H1 (cell line): ENCODE results near the gene GALT. TPM values are rescaled to one million over a fixed set of nuclear protein-coding genes. Genes with fewer than 3 reads are reported as not detected.
A peak's percentile ranks its signal among the peaks of the same experiment; 100 is the strongest.

Source experiments
- CTCF ChIA-PET: fragments of 300-600 bp; sonication (Branson Sonifier 250); formaldehyde crosslinking; loops from one replicate; lab custom pipeline; 2021; ENCODE audit not compliant: partially characterized antibody; lab: Charles Lee
- POLR2A ChIA-PET: fragments of 300-600 bp; sonication (Branson Sonifier 250); formaldehyde crosslinking; loops from one replicate; lab custom pipeline; 2021; ENCODE audit warnings: inconsistent platforms; ENCODE audit not compliant: partially characterized antibody; lab: Charles Lee
- DNase-seq, 2 experiments: peaks; one replicate each; pipeline versions ENCODE4 v3.0.0 to v3.0.0-alpha.2; 2010 to 2022; ENCODE audit warnings: low spot score in 2 of 2, low read depth in 1 of 2, mixed read lengths in 1 of 2
- FAIRE-seq: peaks from 2 replicates; lab custom pipeline; 2011; peaks lifted over from hg19 to GRCh38; lab: Jason Lieb, UNC
- H2AFZ ChIP-seq: 2 replicates; pipeline ENCODE4 v1.8.1; 2012; ENCODE audit warnings: low read length, inconsistent platforms
- H2AK5ac ChIP-seq: 2 replicates; pipeline ENCODE4 v1.6.1; 2013; ENCODE audit warnings: low read depth, low read length
- H2BK120ac ChIP-seq: replicated peaks from 2 replicates; pipeline ENCODE3; 2013; ENCODE audit warnings: low read depth, low read length, inconsistent platforms
- H2BK12ac ChIP-seq: 2 replicates; pipeline ENCODE4 v1.6.1; 2013; ENCODE audit warnings: low read depth, low read length
- H2BK15ac ChIP-seq: 2 replicates; pipeline ENCODE4 v1.6.1; 2013; ENCODE audit warnings: low read length
- H2BK20ac ChIP-seq: 2 replicates; pipeline ENCODE4 v1.6.1; 2013; ENCODE audit warnings: low read length
- H2BK5ac ChIP-seq: 2 replicates; pipeline ENCODE4 v1.6.1; 2013; ENCODE audit warnings: low read depth, low read length
- H3K14ac ChIP-seq: 2 replicates; pipeline ENCODE4 v1.6.1; 2013; ENCODE audit warnings: inconsistent platforms; ENCODE audit not compliant: insufficient read length
- H3K18ac ChIP-seq: 2 replicates; pipeline ENCODE4 v1.6.1; 2013; ENCODE audit warnings: low read length; ENCODE audit errors: extremely low read depth
- H3K23ac ChIP-seq: 2 replicates; pipeline ENCODE4 v1.6.1; 2013; ENCODE audit warnings: inconsistent platforms; ENCODE audit not compliant: insufficient read length
- H3K23me2 ChIP-seq: 2 replicates; pipeline ENCODE4 v1.6.1; 2013; ENCODE audit warnings: low read depth, low read length
- H3K27ac ChIP-seq: 2 replicates; pipeline ENCODE4 v1.6.1; 2011; ENCODE audit warnings: low read depth, low read length, inconsistent platforms
- H3K27me3 ChIP-seq, 4 experiments: replicated peaks in 1 of 4; 1 replicate in 1 of 4; 2 replicates in 3 of 4; pipeline versions ENCODE4 v1.6.1 to v1.8.1; 2011 to 2013; ENCODE audit warnings: low read length in 3 of 4, mild to moderate bottlenecking in 3 of 4, inconsistent platforms in 2 of 4, mixed read lengths in 2 of 4, moderate library complexity in 1 of 4; ENCODE audit not compliant: control insufficient read depth in 3 of 4, insufficient read depth in 3 of 4; ENCODE audit errors: extremely low read depth in 1 of 4
- H3K36me3 ChIP-seq, 4 experiments: 2 replicates each; pipeline versions ENCODE4 v1.6.1 to v1.8.1; 2011 to 2013; ENCODE audit warnings: mild to moderate bottlenecking in 4 of 4, low read length in 3 of 4, moderate library complexity in 2 of 4, control low read depth in 1 of 4, inconsistent platforms in 1 of 4; ENCODE audit not compliant: insufficient read depth in 4 of 4, control insufficient read depth in 2 of 4
- H3K4ac ChIP-seq: replicated peaks from 2 replicates; pipeline ENCODE3; 2013; ENCODE audit warnings: low read length, low read depth, mixed read lengths, inconsistent platforms; ENCODE audit not compliant: insufficient read length
- H3K4me1 ChIP-seq, 4 experiments: replicated peaks in 1 of 4; 1 replicate in 1 of 4; 2 replicates in 3 of 4; pipeline versions ENCODE4 v1.6.1 to v1.8.1; 2011 to 2013; ENCODE audit warnings: low read length in 3 of 4, inconsistent platforms in 2 of 4, mixed read lengths in 1 of 4; ENCODE audit not compliant: insufficient read depth in 4 of 4, control insufficient read depth in 3 of 4
- H3K4me2 ChIP-seq, 2 experiments: 2 replicates each; pipeline versions ENCODE4 v1.6.1 to v1.8.1; 2011 to 2013; ENCODE audit warnings: low read depth in 2 of 2, low read length in 2 of 2, control low read depth in 1 of 2, inconsistent platforms in 1 of 2, mild to moderate bottlenecking in 1 of 2; ENCODE audit not compliant: insufficient read depth in 1 of 2
- H3K4me3 ChIP-seq, 4 experiments: fragments of 200-600, 300-600 bp in 1 of 4; sonication (generic), shearing (Covaris generic), sonication (Bioruptor Twin) in 1 of 4; 2 replicates each; pipeline versions ENCODE4 v1.5.1 to v1.8.1; 2011 to 2016; ENCODE audit warnings: low read length in 4 of 4, low read depth in 3 of 4, control low read depth in 2 of 4, inconsistent platforms in 2 of 4, mild to moderate bottlenecking in 2 of 4, mixed read lengths in 1 of 4, moderate library complexity in 1 of 4; ENCODE audit not compliant: insufficient read depth in 2 of 4; ENCODE audit errors: extremely low read depth in 1 of 4
- H3K56ac ChIP-seq: replicated peaks from 2 replicates; pipeline ENCODE3; 2013; ENCODE audit warnings: low read depth, mild to moderate bottlenecking, mixed read lengths, low read length, inconsistent platforms; ENCODE audit not compliant: insufficient read length
- H3K79me1 ChIP-seq: 2 replicates; pipeline ENCODE4 v1.6.1; 2013; ENCODE audit warnings: low read depth, low read length, control low read depth
- H3K79me2 ChIP-seq, 2 experiments: 2 replicates each; pipeline versions ENCODE4 v1.6.1 to v1.8.1; 2012 to 2013; ENCODE audit warnings: low read length in 2 of 2, mild to moderate bottlenecking in 2 of 2, inconsistent platforms in 1 of 2; ENCODE audit not compliant: insufficient read depth in 2 of 2, control insufficient read depth in 1 of 2
- H3K9ac ChIP-seq, 4 experiments: replicated peaks in 1 of 4; 1 replicate in 1 of 4; 2 replicates in 3 of 4; pipeline versions ENCODE4 v1.6.1 to v1.8.1; 2011 to 2013; ENCODE audit warnings: low read depth in 3 of 4, low read length in 3 of 4, control low read depth in 2 of 4, mild to moderate bottlenecking in 2 of 4, moderate library complexity in 2 of 4, inconsistent platforms in 1 of 4; ENCODE audit errors: extremely low read depth in 1 of 4
- H3K9me3 ChIP-seq, 2 experiments: 2 replicates each; pipeline versions ENCODE4 v1.6.1 to v1.8.1; 2012 to 2013; ENCODE audit warnings: mild to moderate bottlenecking in 2 of 2, moderate library complexity in 2 of 2, control low read depth in 1 of 2, inconsistent platforms in 1 of 2, low read depth in 1 of 2, low read length in 1 of 2, mixed read lengths in 1 of 2; ENCODE audit not compliant: insufficient read depth in 2 of 2
- H4K20me1 ChIP-seq, 2 experiments: replicated peaks in 1 of 2; 2 replicates each; pipeline versions ENCODE3 to v1.8.1; 2011 to 2013; ENCODE audit warnings: inconsistent platforms in 2 of 2, low read length in 2 of 2, mild to moderate bottlenecking in 1 of 2; ENCODE audit not compliant: insufficient read depth in 2 of 2, control insufficient read depth in 1 of 2
- H4K5ac ChIP-seq: 2 replicates; pipeline ENCODE4 v1.6.1; 2013; ENCODE audit warnings: low read length, low read depth, mixed read lengths, inconsistent platforms; ENCODE audit not compliant: insufficient read length
- H4K8ac ChIP-seq: 2 replicates; pipeline ENCODE4 v1.8.0; 2013; ENCODE audit warnings: mild to moderate bottlenecking, moderate library complexity, low read length, inconsistent platforms; ENCODE audit not compliant: insufficient read depth; ENCODE audit errors: extremely low read depth
- H4K91ac ChIP-seq: replicated peaks from 2 replicates; pipeline ENCODE3; 2013; ENCODE audit warnings: low read length, mixed read lengths, inconsistent platforms; ENCODE audit not compliant: insufficient read length
- EZH2 ChIP-seq: fragments of 200-600 bp; sonication (generic); IDR thresholded peaks from 2 replicates; pipeline ENCODE4 v1.7.1; 2012; ENCODE audit warnings: low read depth, mild to moderate bottlenecking, moderate library complexity, low read length, inconsistent platforms; ENCODE audit not compliant: severe bottlenecking
- NANOG ChIP-seq: IDR thresholded peaks from 2 replicates; pipeline ENCODE4 v1.6.1; 2011; ENCODE audit warnings: low read length, low read depth, mild to moderate bottlenecking, inconsistent platforms; ENCODE audit not compliant: insufficient read depth, poor library complexity, severe bottlenecking
- WGBS, 2 experiments: shearing (Covaris generic) in 1 of 2; methylation state at CpG; one replicate each; pipeline versions ENCODE4 v1.1.6 to v1.1.7; 2013 to 2015; ENCODE audit warnings: low lambda C conversion rate in 2 of 2, mixed read lengths in 2 of 2, inconsistent platforms in 1 of 2, low coverage in 1 of 2, missing lambda C conversion rate in 1 of 2; ENCODE audit not compliant: insufficient replicate concordance in 2 of 2, insufficient coverage in 1 of 2, insufficient read length in 1 of 2; ENCODE audit errors: extremely low coverage in 1 of 2, missing lambda C conversion rate in 1 of 2; 5-methylcytosine and 5-hydroxymethylcytosine counted together
- polyA plus RNA-seq, 7 experiments: library from polyadenylated mRNA; depleted of rRNA in 3 of 7; stranded (reverse) in 5 of 7; unstranded in 2 of 7; fragments of >200 nt in 5 of 7; fragments of 200-250 nt in 2 of 7; gene quantifications; 1 replicate in 5 of 7; 2 replicates in 1 of 7; 4 replicates in 1 of 7; pipeline versions ENCODE4 v1.2.1 to v1.2.3, GENCODE V29; 2011 to 2013; ENCODE audit warnings: missing spikeins in 2 of 7, mixed read lengths in 2 of 7
- total RNA-seq: library from RNA; stranded (reverse); fragmentation: NEBNext Ultra II Directional; extraction: Animal tissue kit (Norgen Biotek cat#: 25700); gene quantifications from 2 replicates; pipeline ENCODE4 v1.2.1, GENCODE V29; 2021
- TF ChIP-seq, protein P1 (sequence below): IDR thresholded peaks from 2 replicates; pipeline ENCODE4 v1.6.1; 2012; ENCODE audit warnings: inconsistent platforms
- TF ChIP-seq, protein P2 (sequence below): IDR thresholded peaks from 2 replicates; pipeline ENCODE4 v1.6.1; 2012; ENCODE audit warnings: inconsistent platforms

GALT gene
- total and polyA plus RNA-seq, 2 of the 8 experiments (the other 6 are each of a cell fraction or from before 2014, with no cell fraction given), result 21.9 to 50.6 TPM

DNA sequence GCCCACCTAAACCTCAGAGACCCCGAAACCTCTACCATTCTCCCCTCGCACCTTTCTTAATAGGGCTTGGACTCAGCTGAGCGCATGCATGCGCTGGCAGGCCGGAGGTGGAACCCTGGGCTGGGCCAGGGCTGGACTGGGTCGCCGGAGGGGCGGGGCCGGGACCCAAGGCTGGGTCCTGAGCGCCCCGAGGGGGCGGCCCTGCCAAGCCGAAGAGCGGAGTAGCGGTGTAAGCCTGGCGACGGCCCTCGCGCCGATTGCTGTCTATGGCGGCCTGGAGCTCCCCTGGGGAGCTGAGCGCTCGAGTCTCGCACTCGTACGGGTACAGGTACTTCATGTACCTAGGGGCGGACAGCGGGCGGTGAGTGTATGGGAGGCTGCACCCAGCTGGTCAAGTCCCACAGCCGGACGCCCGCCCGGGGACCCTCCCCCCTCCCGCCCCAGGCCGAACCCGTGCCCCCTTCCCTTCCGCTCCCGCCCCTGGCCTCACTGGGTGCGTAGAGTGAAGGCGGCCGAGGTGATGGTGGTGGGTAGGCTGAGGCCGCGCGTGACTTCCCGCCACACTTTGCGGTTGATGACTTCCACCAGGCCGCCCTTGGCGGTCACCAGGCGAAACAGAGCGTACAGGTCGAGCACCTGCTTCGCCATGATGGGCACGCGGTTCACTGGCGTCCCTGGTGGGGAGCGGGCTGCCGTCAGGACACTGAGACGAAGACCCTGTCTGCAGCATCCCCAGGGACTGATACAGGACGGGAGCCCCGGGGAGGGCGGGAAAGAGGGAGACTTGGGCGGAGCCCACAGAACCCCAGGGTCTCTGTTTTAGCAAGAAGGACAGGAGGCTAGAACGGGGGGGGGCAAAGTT, 22.9 kb upstream of the GALT start:
- Histone ChIP-seq H2BK120ac (no peak overlapping the region), H2AFZ (no peak overlapping the region), H3K14ac (no peak overlapping the region), H4K91ac (no peak overlapping the region), H3K23ac (no peak overlapping the region), H3K23me2 (peaks cover 11% of the 10 kb centered on the region), H4K8ac (peak overlapping the region; percentile 40; the same call in 1 of the 2 replicates), H3K36me3 (no peaks in the 10 kb centered on the region; a peak in 1 of 8 replicates), H3K4me3 (no peak overlapping the region), H2BK12ac (no peak overlapping the region), H3K27me3 (peaks cover 45 to 70% (median 67%) of the 10 kb centered on the region in 4 experiments), H3K9me3 (no peaks in the 10 kb centered on the region), H3K4me2 (peak overlapping the region; percentile 46 to 68; a peak in 1 of 4 replicates), H4K20me1 (peaks cover 0 to 2% of the 10 kb centered on the region in 2 experiments), H2AK5ac (no peak overlapping the region), H2BK20ac (no peak overlapping the region), H3K79me2 (no peaks in the 10 kb centered on the region), H2BK15ac (0 out of 2 replicates have a peak overlapping the region, but pooled peaks have one; percentile 31), H3K9ac (no peak overlapping the region), H3K79me1 (no peaks in the 10 kb centered on the region; the same call in 1 of the 2 replicates), H2BK5ac (no peak overlapping the region), H3K27ac (no peak overlapping the region), H3K56ac (no peak overlapping the region), H3K4me1 (peaks cover 0 to 9% (median 4%) of the 10 kb centered on the region in 4 experiments; a peak in 5 of 7 replicates), H3K4ac (no peak overlapping the region), H4K5ac (no peak overlapping the region), H3K18ac (no peak overlapping the region)
- DNase-seq, result no peak
- FAIRE-seq, result no peak
- WGBS, 2 experiments, result 75% methylated on average over 50 of the region's 63 CpGs; no CpG with 5 or more reads in 1 of the 2 experiments
- CTCF ChIA-PET, result interaction anchor here (0.6 to 4.7 kb wide), 7 partner anchors 11 to 453 kb away, joined by 4 to 65 read pairs (median 6); partner anchors contain the start of genes RPP25L and SIGMAR1
- POLR2A ChIA-PET, result interaction anchor here (0.9 kb wide), 1 partner anchor 10 kb away, joined by 3 read pairs; no protein-coding TSS in a partner anchor
- TF ChIP-seq, protein P1, sequence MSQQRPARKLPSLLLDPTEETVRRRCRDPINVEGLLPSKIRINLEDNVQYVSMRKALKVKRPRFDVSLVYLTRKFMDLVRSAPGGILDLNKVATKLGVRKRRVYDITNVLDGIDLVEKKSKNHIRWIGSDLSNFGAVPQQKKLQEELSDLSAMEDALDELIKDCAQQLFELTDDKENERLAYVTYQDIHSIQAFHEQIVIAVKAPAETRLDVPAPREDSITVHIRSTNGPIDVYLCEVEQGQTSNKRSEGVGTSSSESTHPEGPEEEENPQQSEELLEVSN, result peak; percentile 87
- TF ChIP-seq, protein P2, sequence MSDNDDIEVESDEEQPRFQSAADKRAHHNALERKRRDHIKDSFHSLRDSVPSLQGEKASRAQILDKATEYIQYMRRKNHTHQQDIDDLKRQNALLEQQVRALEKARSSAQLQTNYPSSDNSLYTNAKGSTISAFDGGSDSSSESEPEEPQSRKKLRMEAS, result peak; percentile 91
- TF ChIP-seq EZH2 (no peak), NANOG (no peak)
